HepG2 (cell line): Measurements from ENCODE around the gene STIP1. TPM values are rescaled to one million over a fixed set of nuclear protein-coding genes. Genes with fewer than 3 reads are reported as not detected.

Experiments
- ATAC-seq: fragments of 200-7000 bp; cut with Tn5 transposase; 3 replicates; pipeline ENCODE4 v1.9.1; 2020; ENCODE audit warnings: mild to moderate bottlenecking, moderate library complexity
- BruUV-seq: library from RNA; stranded (reverse); fragments of 400-500 nt; replicated peaks from 2 replicates; lab custom pipeline; 2021; lab: Mats Ljungman, UMichigan
- CTCF ChIA-PET: fragments of 300-600 bp; formaldehyde crosslinking; extraction: SDS; loops from one replicate; lab custom pipeline; 2021; ENCODE audit warnings: low total read pairs, inconsistent platforms, low intra/inter-chr PET ratio; lab: Yijun Ruan, JAX
- POLR2A ChIA-PET: fragments of 350-600 bp; sonication (Branson Sonifier 250); formaldehyde crosslinking; loops from one replicate; lab custom pipeline; 2020; ENCODE audit warnings: antibody characterized with exemption, inconsistent platforms; lab: Yijun Ruan, JAX
- DNase-seq: peaks from one replicate; pipeline ENCODE4 v3.0.0-alpha.2; 2015; ENCODE audit warnings: low spot score
- FAIRE-seq: peaks from 3 replicates; lab custom pipeline; 2011; peaks lifted over from hg19 to GRCh38; lab: Jason Lieb, UNC
- H2AFZ ChIP-seq: one replicate; pipeline ENCODE4 v1.6.1; 2011; ENCODE audit warnings: low read length, inconsistent platforms
- H3K27ac ChIP-seq: fragments of 300-600 bp; 3 replicates; pipeline ENCODE4 v1.8.0; 2011; ENCODE audit warnings: mixed run types, mild to moderate bottlenecking, mixed read lengths, low read length, inconsistent platforms; ENCODE audit not compliant: insufficient read depth; ENCODE audit errors: extremely low read length
- H3K27me3 ChIP-seq, 2 experiments: fragments of 200-600 bp in 1 of 2; 2 replicates in 1 of 2; 3 replicates in 1 of 2; pipeline versions ENCODE4 v1.6.0 to v1.8.0; 2011; ENCODE audit warnings: low read length in 2 of 2, mild to moderate bottlenecking in 2 of 2, moderate library complexity in 2 of 2, inconsistent platforms in 1 of 2; ENCODE audit not compliant: insufficient read depth in 2 of 2, control insufficient read depth in 1 of 2
- H3K36me3 ChIP-seq, 2 experiments: fragments of 200-600 bp in 1 of 2; replicated peaks in 1 of 2; 2 replicates in 1 of 2; 3 replicates in 1 of 2; pipeline versions ENCODE4 v1.5.1 to v1.8.0; 2011; ENCODE audit warnings: low read length in 2 of 2, inconsistent platforms in 1 of 2; ENCODE audit not compliant: insufficient read depth in 2 of 2, control insufficient read depth in 1 of 2
- H3K4me1 ChIP-seq: 2 replicates; pipeline ENCODE4 v1.5.1; 2012; ENCODE audit warnings: low read length, inconsistent platforms; ENCODE audit not compliant: insufficient read depth
- H3K4me2 ChIP-seq: 2 replicates; pipeline ENCODE4 v1.6.0; 2011; ENCODE audit warnings: low read depth, low read length, inconsistent platforms
- H3K4me3 ChIP-seq, 3 experiments: fragments of 200-600 bp in 1 of 3; sonication (generic), shearing (Covaris generic) in 1 of 3; replicated peaks in 1 of 3; 2 replicates each; pipeline ENCODE4 v1.5.1; 2011 to 2016; ENCODE audit warnings: low read length in 3 of 3, inconsistent platforms in 2 of 3, low read depth in 2 of 3, mild to moderate bottlenecking in 2 of 3, control low read depth in 1 of 3, mixed read lengths in 1 of 3; ENCODE audit not compliant: insufficient read depth in 1 of 3
- H3K79me2 ChIP-seq: one replicate; pipeline ENCODE4 v1.6.1; 2011; ENCODE audit warnings: low read length, inconsistent platforms; ENCODE audit not compliant: insufficient read depth
- H3K9ac ChIP-seq: 2 replicates; pipeline ENCODE4 v1.6.0; 2011; ENCODE audit warnings: mild to moderate bottlenecking, low read depth, low read length, inconsistent platforms; ENCODE audit not compliant: insufficient read depth
- H3K9me3 ChIP-seq: 2 replicates; pipeline ENCODE4 v1.5.1; 2012; ENCODE audit warnings: mild to moderate bottlenecking, low read length
- H4K20me1 ChIP-seq: 2 replicates; pipeline ENCODE4 v1.6.0; 2011; ENCODE audit warnings: inconsistent platforms, mild to moderate bottlenecking, low read length, moderate library complexity; ENCODE audit not compliant: insufficient read depth
- ATF7-NPFF ChIP-seq: sonication (generic); formaldehyde crosslinking; IDR thresholded peaks from 2 replicates; pipeline ENCODE4 v1.8.1; 2023; ENCODE audit warnings: mild to moderate bottlenecking, low read depth, missing genetic modification reagents, moderate library complexity
- CHD2 ChIP-seq: IDR thresholded peaks from 2 replicates; pipeline ENCODE4 v1.6.1; 2011; ENCODE audit warnings: low read depth, low read length, improper control_type of control experiment
- GPN1 ChIP-seq: sonication (generic); formaldehyde crosslinking; IDR thresholded peaks from 2 replicates; pipeline ENCODE4 v1.5.1; 2020; ENCODE audit warnings: missing genetic modification reagents, borderline replicate concordance
- MXD4 ChIP-seq: IDR thresholded peaks from 2 replicates; pipeline ENCODE4 v1.6.1; 2016; ENCODE audit warnings: mild to moderate bottlenecking, missing biosample characterization, missing genetic modification reagents
- NFE2L2 ChIP-seq: fragments of 150-350 bp; IDR thresholded peaks from 2 replicates; pipeline ENCODE4 v1.6.1; 2014; ENCODE audit warnings: low read length
- SMARCE1 ChIP-seq: fragments of 450-650 bp; IDR thresholded peaks from 2 replicates; pipeline ENCODE4 v1.6.1; 2017; ENCODE audit warnings: borderline replicate concordance
- SOX5 ChIP-seq: IDR thresholded peaks from 2 replicates; pipeline ENCODE4 v1.6.1; 2016; ENCODE audit warnings: borderline replicate concordance
- TOE1 ChIP-seq: sonication (generic); formaldehyde crosslinking; IDR thresholded peaks from 2 replicates; pipeline ENCODE4 v1.4.0; 2020; ENCODE audit warnings: mild to moderate bottlenecking, missing genetic modification reagents
- ZFP41 ChIP-seq: sonication (generic); formaldehyde crosslinking; IDR thresholded peaks from 2 replicates; pipeline ENCODE4 v1.4.0; 2020; ENCODE audit warnings: mild to moderate bottlenecking, missing genetic modification reagents, borderline replicate concordance
- ZNF546 ChIP-seq: sonication (generic); formaldehyde crosslinking; conservative IDR thresholded peaks from 2 replicates; pipeline ENCODE4 v1.8.1; 2023; ENCODE audit warnings: mild to moderate bottlenecking, missing genetic modification reagents
- ZNF598 ChIP-seq: sonication (generic); formaldehyde crosslinking; IDR thresholded peaks from 2 replicates; pipeline ENCODE4 v1.5.1; 2020; ENCODE audit warnings: mild to moderate bottlenecking, missing genetic modification reagents, borderline replicate concordance
- WGBS: methylation state at CpG from one replicate; pipeline ENCODE4 v1.1.6; 2017; ENCODE audit warnings: low lambda C conversion rate; 5-methylcytosine and 5-hydroxymethylcytosine counted together
- in situ Hi-C: cut with HindIII; loops from 2 replicates; pipeline ENCODE4 v1.10.0; 2017; ENCODE audit warnings: low pct_unique_long_range_greater_than_20kb; ENCODE audit not compliant: extremely low pct_ligation_motif_present
- intact Hi-C: fragments of 100-400 bp; cut with micrococcal nuclease; formaldehyde crosslinking; loops from one replicate; pipeline ENCODE4 v1.10.0; 2022; ENCODE audit not compliant: unreplicated experiment
- polyA plus RNA-seq, 8 experiments: library from polyadenylated mRNA; depleted of rRNA in 3 of 8; stranded (reverse) in 7 of 8; unstranded in 1 of 8; fragments of >200 nt; fragmentation: Illumina TruSeq in 4 of 8; extraction: Trizol in 4 of 8; gene quantifications; 2 replicates each; pipeline versions ENCODE4 v1.2.1 to v1.2.3, GENCODE V29; 2011 to 2016; ENCODE audit warnings: low read depth in 4 of 8, missing spikeins in 1 of 8, mixed read lengths in 1 of 8; ENCODE audit not compliant: insufficient read depth in 1 of 8
- total RNA-seq, 5 experiments: library from RNA; depleted of rRNA; stranded (reverse); fragments of >200 nt; fragmentation: Illumina TruSeq; extraction: Trizol; gene quantifications; 2 replicates each; pipeline ENCODE4 v1.2.3, GENCODE V29; 2016; ENCODE audit warnings: low read depth in 1 of 5
- TF ChIP-seq, protein P1 (sequence below): sonication (generic); formaldehyde crosslinking; IDR thresholded peaks from 2 replicates; pipeline ENCODE4 v1.4.0; 2020; ENCODE audit warnings: missing genetic modification reagents, mild to moderate bottlenecking, borderline replicate concordance
- TF ChIP-seq, protein P2 (sequence below): sonication (generic); formaldehyde crosslinking; IDR thresholded peaks from 2 replicates; pipeline ENCODE4 v1.5.0; 2020; ENCODE audit warnings: mild to moderate bottlenecking, low read depth, missing genetic modification reagents, borderline replicate concordance
- TF ChIP-seq, protein P3 (sequence below): sonication (generic); formaldehyde crosslinking; IDR thresholded peaks from 2 replicates; pipeline ENCODE4 v1.8.0; 2022; ENCODE audit warnings: missing genetic modification reagents, mild to moderate bottlenecking, inconsistent platforms, borderline replicate concordance

Gene STIP1
- total and polyA plus RNA-seq, 2 of the 13 experiments (the other 11 are each of a cell fraction or from before 2014, with no cell fraction given) = 81.1 to 217 TPM

DNA sequence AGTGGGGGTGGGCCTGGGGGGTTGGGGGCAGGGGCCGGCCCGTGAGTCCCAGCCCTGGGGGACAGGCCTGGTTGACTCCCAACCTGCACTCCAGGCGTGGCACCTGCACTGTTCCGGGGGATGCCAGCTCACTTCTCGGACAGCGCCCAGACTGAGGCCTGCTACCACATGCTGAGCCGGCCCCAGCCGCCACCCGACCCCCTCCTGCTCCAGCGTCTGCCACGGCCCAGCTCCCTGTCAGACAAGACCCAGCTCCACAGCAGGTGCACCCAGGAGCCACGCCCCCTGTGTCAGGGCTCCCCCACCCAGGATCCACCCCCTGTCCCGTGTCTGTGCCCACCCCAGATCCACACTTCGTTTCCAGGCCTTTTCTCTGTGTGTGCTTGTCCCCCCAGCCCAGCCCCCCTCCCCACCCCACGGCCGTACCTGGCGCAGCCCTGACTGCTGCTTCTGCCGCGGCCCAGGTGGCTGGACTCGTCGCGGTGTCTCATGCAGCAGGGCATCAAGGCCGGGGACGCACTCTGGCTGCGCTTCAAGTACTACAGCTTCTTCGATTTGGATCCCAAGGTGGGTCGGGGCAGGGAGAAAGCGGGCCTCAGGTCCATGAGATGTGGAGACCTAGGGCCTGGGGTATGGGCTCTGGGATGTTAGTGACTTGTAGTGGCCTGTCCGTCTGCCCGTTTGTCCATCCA, 25.4 kb downstream of the STIP1 start:
- peaks cover 0 to 1% of the 10 kb centered on the region in 2 experiments; a peak in 1 of 5 replicates for H3K27me3 ChIP-seq
- H3K36me3 ChIP-seq = peaks cover 0 to 3% of the 10 kb centered on the region in 2 experiments; a peak in 2 of 5 replicates
- WGBS = 82% methylated on average over 22 of the region's 30 CpGs
- DNase-seq (no peak), ATAC-seq (no peak)
- H4K20me1 ChIP-seq = no peaks in the 10 kb centered on the region
- peaks cover 17% of the 10 kb centered on the region for H3K4me1 ChIP-seq
- in situ Hi-C loops = no loop called here
- no peak overlapping the region for H3K4me2 ChIP-seq
- ChIA-PET CTCF (no interaction called here), POLR2A (interaction anchor here (1.6 to 1.7 kb wide), 2 partner anchors 15 to 25 kb away, joined by 3 to 4 read pairs; partner anchors contain the start of genes NUDT22, STIP1 and TRPT1)
- H3K9me3 ChIP-seq = no peaks in the 10 kb centered on the region
- H3K79me2 ChIP-seq = no peaks in the 10 kb centered on the region
- no peak overlapping the region for H2AFZ ChIP-seq
- no peak overlapping the region for H3K4me3 ChIP-seq
- TF ChIP-seq, protein P1, sequence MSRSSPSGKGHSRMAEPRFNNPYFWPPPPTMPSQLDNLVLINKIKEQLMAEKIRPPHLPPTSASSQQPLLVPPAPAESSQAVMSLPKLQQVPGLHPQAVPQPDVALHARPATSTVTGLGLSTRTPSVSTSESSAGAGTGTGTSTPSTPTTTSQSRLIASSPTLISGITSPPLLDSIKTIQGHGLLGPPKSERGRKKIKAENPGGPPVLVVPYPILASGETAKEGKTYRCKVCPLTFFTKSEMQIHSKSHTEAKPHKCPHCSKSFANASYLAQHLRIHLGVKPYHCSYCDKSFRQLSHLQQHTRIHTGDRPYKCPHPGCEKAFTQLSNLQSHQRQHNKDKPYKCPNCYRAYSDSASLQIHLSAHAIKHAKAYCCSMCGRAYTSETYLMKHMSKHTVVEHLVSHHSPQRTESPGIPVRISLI (CRISPR knock-in tag) = no peak
- TF ChIP-seq NFE2L2 = no peak
- no peak for TF ChIP-seq CHD2
- TF ChIP-seq, protein P2, sequence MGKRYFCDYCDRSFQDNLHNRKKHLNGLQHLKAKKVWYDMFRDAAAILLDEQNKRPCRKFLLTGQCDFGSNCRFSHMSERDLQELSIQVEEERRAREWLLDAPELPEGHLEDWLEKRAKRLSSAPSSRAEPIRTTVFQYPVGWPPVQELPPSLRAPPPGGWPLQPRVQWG (CRISPR knock-in tag) = no peak
- TF ChIP-seq TOE1 = no peak
- no peak for TF ChIP-seq ZNF546
- TF ChIP-seq ZNF598 (CRISPR knock-in tag) = no peak
- no peak for TF ChIP-seq SMARCE1
- no peak for TF ChIP-seq ATF7-NPFF (CRISPR knock-in tag)
- TF ChIP-seq, protein P3, sequence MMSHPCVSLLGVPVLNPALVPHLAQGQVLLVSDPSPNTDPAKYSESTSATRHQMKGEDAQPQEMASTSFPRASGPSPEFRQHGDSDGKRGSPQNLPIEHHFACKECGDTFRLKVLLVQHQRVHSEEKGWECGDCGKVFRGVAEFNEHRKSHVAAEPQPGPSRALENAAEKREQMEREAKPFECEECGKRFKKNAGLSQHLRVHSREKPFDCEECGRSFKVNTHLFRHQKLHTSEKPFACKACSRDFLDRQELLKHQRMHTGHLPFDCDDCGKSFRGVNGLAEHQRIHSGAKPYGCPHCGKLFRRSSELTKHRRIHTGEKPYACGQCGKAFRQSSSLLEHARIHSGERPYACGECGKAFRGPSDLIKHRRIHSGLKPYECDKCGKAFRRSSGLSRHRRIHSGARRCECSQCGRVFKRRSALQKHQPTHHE (CRISPR knock-in tag) = no peak
- no peak for TF ChIP-seq ZFP41 (CRISPR knock-in tag)
- no peak for TF ChIP-seq GPN1
- TF ChIP-seq SOX5 = no peak
- TF ChIP-seq MXD4 (CRISPR knock-in tag) = no peak
- TF ChIP-seq, all 625 proteins: peak for 0
- BruUV-seq = no TSS peak
- intact Hi-C loops = no loop called here
- no peak for FAIRE-seq
- Histone ChIP-seq H3K9ac (no peak overlapping the region), H3K27ac (no peak overlapping the region)
